ENCODE results near the gene SDF2L1.

SDF2L1 gene

GRCh38 chr22:21693333-21693998, 51.4 kb downstream of the SDF2L1 start:
- in situ Hi-C loops (cut with HindIII; ENCODE audit: low sequenced_read_pairs): no loop called here
- TF ChIP-seq CTCF (IDR thresholded peaks at IDR 0.05; ENCODE audit: low read depth, low read length, missing control alignments): no peak
- DNase-seq (ENCODE audit: low read depth): no peak
- H3K4me3 ChIP-seq (ENCODE audit: low read depth, low read length): no peak overlapping the region

Data from astrocyte of the cerebellum (primary cell).